Epithelial cell of alveolus of lung (primary cell): ENCODE data around the gene KCTD1. TPM values are rescaled to one million over a fixed set of nuclear protein-coding genes. Genes with fewer than 3 reads are reported as not detected.

ENCODE experiments used
- total RNA-seq: library from RNA; depleted of rRNA; stranded (reverse); fragments of >200 nt; gene quantifications from 2 replicates; pipeline ENCODE4 v1.2.1, GENCODE V29; 2015

The KCTD1 gene
- 14.4 and 20.3 TPM in 2 replicates for total RNA-seq

GRCh38 chr18:26548415-26549262 lies at the start of gene KCTD1:
Gene KCTD1, minus strand, starts transcription at chr18:26548553. Its CDS starts 17 bp downstream, at chr18:26548536.

